HG03520 (cell line): ENCODE data around the gene PRIMPOL.
"Not testable (repeated sequence)": the region's sequence is repeated elsewhere in the genome, so short reads cannot be mapped to it uniquely, and the experiment has no call there.

Source experiments
- ATAC-seq: cut with Tn5 transposase; IDR thresholded peaks from one replicate; pipeline ENCODE4 v1.9.1; 2021; ENCODE audit warnings: mild to moderate bottlenecking, moderate library complexity; ENCODE audit not compliant: unreplicated experiment

PRIMPOL gene

DNA sequence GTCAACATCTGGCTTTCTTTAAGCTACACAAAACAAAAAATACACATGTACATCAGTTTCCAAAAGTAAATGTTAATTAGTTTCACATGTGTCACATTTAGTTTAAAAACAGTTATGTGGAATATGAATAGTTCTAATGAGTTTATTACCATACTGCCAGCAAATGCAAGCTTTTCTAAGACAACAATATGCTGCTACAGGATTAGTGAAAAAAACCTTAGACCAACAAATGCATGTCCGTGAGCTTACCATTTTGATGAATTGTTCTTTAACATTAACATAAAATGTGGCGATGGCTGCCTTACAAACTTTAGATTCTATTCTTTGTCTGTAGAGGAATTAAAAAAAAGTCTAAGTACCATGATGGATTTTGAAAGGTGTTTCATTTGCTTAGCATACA is 52.6 kb downstream of the PRIMPOL start:
- no peak for ATAC-seq

DNA sequence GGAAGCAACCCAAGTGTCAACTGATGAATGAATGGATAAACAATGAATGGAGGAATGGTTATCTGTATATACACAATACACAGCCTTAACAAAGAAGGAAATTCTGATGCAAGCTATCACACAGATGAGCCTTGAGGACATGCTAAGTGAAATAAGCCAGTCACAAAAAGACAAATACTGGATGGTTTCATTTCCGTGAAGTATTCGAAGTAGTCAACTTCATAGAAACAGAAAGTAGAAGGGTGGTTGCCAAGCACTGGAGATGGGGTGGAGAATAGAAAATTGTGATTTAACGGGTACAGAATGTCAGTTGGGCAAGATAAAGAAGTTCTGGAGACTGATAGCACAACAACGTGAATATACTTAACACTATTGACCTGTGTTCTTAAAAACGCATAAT is 56.2 kb downstream of the PRIMPOL start:
- peak; percentile 72 for ATAC-seq

DNA sequence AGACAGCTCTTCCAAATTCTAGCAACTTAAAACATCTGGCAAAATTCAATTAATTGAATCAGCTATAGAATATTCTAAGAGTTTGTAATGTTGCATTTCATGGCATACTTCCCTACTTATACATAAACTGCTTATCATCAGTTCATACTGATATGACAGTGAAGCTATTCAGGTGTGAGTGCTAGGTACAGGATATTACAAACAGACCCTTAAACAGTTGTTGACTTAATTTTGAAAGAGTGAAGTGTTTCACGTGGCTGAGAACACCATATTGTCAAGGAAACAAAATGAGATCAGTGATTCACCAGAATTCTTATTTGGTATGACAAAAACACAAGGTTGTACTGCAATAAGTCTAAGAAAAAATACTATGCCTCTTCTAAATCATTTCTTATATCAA is 56.9 kb downstream of the PRIMPOL start:
- no peak for ATAC-seq

DNA sequence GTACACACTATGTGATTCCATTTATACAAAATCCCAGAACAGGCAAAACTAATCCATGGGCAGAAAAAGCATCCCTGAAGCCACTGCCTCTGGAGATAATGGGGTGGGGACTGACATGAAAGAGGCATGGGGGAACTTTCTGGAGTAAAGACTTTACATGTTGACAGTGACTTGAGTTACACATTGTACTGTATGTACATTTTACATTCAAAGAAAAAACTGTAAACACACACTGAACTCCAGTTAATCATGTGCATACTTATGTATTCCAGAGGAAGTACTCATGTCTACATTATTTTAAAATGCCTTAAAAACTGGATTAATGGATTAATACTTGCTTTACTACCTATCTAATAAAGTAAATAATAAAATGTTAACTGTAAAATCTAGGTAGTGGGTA is 62.8 kb downstream of the PRIMPOL start:
- no peak for ATAC-seq

DNA sequence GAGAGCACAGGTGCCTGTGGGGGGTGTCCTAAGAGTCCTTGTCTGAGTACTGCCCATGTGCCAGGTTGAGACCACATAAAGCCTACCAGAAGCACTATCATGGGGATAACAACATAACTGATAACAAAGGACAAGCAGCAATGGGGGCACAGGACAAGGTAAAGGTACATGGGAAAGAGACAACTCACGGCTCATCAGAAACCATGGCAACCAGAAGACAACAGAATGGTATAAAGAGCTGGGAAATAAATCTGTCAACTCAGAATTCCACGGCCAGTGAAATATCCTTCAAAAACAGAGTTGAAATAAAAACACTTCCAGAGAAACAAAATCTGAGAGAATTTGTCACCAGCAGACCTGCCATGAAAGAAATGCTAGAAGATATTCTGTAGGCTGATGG is 64.3 kb downstream of the PRIMPOL start:
- ATAC-seq: no peak

DNA sequence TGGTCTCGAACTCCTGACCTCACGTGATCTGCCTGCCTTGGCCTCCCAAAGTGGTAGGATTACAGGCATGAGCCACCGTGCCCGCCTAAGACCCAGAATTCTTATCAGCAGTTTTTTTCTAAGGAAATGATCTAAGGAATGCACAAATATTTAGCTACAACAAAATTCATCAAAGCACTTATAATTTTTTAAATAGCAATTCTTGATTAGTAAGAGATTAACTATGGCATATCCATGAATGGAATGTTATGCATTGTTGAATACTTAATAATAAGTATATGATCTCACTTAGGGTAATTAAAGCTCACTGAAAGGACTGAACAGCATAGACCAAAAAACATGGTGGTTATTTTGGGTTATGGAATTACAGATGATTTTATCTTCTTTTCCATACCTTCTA is 66.0 kb downstream of the PRIMPOL start:
- no peak for ATAC-seq

DNA sequence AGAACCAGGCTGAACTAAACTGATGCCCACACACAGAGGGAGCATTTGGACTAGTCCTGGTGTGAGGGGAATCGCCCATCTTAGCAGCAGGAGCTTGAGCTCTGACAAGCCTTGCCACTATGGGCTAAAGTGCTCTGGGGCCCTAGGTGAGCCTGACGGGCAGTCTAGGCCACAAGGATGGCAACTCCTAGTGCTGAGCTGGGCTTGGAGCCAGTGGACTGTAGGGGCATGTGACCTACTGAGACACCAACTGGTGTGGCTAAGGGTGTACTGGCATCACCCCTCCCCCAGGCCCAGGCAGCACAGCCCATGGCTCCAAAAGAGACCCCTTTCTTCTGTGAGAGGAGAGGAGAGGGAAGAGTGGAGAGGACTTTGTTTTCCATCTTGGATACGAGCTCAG is 69.9 kb downstream of the PRIMPOL start:
- ATAC-seq: no peak

DNA sequence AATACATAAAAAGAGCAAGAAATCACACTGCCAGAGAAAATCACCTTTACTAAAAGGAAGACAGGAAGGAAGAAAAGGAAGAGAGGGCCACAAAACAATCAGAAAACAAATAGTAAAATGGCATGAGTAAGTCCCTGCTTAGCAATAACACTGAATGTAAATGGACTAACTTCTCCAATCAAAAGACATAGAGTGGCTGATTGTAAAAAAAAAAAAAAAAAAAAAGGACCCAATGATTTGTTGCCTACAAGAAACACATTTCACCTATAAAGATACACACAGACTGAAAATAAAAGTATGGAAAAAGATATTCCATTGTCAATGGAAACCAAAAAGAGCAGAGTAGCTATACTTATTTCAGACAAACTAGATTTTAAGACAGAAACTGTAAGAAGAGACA is 71.7 kb downstream of the PRIMPOL start:
- no peak for ATAC-seq

DNA sequence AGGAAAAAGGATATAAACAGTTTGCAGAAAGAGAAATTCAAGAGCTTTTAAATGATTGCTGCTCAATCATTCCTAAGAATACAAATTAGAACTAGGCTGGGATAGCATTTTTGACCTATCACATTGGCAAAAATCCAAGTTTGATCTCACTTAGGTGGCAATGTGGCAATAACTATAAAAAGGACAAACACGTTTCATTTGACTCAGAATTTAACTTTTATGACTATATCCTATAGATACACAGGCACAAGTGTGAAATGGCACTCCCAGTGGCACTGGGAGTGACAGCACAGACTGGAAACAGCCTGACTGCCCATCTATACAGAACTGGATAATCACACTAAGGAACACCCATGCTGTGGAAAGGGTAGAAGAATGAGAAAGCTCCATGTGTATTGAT is 73.3 kb downstream of the PRIMPOL start:
- ATAC-seq: no peak

DNA sequence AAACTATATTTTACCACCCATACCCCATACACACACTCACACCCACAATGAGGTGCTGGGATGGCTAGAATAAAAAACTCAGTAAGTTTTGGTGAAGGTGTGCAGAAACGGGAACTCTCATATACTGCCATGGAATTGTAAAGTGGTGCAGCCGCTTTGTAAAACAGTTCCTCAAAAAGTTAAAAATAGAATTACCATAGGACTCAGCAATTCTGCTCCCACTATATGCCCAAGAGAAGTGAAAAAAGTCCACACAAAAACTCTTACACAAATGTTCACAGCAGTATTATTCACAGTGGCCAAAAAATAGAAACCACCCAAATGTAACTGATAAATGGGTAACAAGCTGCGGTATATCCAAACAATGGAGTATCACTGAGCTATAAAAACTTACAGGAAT is 77.9 kb downstream of the PRIMPOL start:
- no peak for ATAC-seq

DNA sequence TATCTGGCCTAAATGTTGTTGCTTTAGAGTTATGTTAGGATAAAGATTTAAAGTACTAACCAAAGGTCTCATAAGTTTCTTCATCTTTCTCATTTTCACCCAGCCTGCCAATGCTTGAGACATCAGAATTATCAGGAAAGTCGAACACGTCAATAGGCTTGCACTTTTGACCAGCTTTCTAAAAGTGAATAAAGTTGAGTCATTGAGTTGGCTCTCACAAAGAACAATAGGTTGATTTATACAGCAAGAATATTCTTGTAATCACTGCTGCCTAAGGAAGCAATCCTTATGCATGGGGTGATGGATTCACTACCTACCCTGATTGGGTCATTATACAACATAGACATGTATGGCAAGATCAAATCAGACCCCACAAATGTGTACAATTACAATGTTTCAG is 79.3 kb downstream of the PRIMPOL start:
- no peak for ATAC-seq

DNA sequence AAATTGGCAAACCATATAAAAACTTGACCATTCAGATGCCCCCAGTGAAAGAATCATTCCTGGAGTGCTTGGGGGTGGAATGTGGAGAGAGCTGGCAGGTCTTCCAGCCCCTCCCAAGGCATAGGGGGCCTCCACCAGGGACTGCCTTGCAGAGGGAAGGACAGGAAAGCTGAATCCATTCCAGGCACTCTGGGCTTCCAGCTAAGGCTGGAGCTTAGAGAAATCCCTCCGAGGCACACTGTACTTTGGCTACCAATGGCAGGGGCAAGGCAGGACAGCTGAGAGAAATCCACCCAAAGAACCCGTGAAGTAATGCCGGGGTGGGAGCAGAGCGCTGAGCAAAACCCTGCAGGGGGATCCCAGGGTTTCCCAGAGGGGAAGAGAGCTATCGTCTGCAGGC is 80.4 kb downstream of the PRIMPOL start:
- ATAC-seq: no peak

DNA sequence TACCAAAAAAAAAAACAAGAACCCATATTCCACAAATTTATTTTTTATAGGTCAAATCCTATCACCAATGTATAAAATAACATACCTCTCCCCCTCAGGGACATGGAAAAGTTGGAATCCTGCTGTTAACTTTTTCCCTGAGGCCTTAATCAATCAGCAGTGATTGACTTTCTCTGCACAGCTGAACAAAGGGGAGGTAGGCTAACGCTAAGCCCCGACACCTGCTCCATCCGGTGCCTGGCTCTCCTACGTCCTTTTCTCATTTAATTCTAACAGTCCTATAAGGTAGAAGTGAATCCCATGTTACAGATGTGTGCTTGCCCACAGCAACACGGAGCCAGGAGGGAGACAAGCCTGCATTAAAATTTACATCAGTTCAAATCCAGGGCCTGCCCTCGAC is 81.5 kb downstream of the PRIMPOL start:
- ATAC-seq: no peak

DNA sequence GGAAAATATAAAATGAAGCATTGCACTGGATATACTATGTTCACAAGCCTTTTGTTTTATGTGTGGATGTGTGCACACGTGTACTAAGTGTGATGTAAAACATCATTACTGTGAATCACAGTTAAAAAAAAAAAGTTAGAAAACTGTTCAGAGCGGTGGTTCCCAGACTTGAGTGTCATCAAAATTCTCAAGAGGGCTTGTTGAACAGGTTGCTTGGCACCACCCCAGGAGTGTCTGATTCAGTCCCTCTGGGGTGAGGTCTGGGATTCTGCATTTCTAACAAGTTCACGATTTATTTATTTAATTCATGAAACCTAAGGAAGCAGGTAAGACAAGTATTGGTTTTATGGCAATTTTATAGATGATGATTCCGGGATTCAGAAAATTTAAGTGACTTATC is 82.6 kb downstream of the PRIMPOL start:
- no peak for ATAC-seq

DNA sequence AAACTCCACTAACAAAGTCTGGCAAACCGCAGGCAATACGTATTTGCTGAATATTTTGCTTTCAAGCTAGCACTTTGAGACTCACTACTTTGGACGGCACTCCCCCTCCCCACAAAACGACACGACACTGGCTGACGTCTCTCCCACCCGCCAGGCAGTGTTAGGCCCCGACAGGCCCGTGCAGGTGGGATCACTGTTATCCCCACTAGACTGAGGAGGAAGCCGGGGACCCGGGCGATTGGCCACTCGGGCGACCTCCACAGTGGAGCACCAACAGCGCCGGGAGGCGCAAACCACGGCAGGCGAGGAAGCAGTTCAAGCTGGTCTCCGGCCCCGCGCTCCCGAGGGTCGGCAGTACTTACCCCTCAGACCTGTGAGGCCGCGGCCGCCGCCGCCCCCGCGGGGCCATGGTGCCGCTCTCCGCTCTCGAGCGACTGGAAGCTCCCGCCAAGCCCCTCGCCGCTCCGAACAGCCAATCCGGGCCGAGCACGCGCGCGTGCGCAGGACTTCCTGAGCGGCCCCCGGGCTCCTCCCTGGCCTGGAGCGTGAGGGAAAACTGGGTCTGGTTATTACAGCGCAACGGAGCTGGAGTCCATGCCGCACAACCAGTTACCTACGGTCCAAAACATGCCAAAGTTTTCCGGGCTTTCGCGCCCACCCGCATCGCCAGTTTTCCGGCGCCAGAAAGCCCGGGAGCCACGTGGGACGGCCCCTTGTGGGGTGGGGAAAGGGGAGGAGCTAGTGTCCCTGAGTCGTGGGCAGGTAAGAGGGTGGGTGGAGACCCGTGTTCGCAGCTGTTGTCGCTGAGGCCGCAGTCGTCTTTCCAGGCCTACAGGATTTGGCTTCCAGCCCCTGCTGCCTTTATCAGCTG is 84.4 kb downstream of the PRIMPOL start, which contains the start of gene CENPU:
Gene CENPU (minus strand): TSS at position 443 of the 871 bp plus-strand sequence. CDS start 34 bp downstream, at position 409.
- ATAC-seq: peak; percentile 93

DNA sequence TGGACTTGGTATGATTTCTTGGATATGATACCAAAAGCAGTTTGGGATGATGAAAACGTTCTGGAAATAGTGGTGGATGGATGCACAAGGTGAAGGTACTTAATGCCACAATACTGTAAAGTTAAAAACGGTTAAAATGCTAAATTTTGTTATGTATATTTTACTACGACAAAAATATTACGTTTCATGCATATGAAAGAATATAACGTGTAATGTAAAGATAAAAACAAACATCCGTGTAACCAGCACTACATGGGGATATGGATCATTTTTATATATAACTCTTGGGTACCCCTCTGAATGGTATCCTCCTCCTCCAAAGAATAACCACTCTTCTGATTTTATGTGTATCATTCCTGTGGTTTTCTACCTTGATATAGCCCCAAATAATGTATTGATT is 85.2 kb downstream of the PRIMPOL start:
- no peak for ATAC-seq

DNA sequence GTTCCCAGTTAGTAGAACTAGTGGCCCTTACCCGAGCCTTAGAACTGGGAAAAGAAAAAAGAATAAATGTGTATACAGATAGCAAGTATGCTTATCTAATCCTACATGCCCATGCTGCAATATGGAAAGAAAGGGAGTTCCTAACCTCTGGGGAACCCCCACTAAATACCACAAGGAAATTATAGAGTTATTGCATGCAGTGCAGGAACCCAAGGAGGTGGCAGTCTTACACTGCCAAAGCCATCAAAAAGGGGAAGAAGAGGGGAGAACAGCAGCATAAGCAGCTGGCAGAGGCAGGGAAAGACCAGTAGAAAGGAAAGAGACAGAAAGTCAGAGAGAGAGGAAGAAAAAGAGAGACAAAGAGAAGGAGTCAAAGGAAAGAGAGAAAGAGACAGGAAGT is 90.0 kb downstream of the PRIMPOL start:
- ATAC-seq: not testable (repeated sequence)

DNA sequence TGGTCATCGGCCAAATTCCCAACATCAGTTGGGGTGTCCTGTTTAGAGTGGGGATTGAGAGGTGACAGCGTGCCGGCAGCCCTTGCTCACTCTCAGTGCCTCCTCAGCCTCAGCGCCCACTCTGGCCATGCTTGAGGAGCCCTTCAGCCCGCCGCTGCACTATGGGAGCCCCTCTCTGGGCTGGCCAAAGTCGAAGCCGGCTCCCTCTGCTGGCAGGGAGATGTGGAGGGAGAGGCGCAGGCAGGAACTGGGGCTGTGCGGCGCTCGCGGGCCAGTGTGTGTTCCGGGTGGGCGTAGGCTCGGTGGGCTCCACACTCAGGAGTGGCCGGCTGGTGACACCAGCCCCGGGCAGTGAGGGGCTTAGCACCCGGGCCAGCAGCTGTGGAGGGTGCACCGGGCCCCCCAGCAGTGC is 91.4 kb downstream of the PRIMPOL start:
- no peak for ATAC-seq

DNA sequence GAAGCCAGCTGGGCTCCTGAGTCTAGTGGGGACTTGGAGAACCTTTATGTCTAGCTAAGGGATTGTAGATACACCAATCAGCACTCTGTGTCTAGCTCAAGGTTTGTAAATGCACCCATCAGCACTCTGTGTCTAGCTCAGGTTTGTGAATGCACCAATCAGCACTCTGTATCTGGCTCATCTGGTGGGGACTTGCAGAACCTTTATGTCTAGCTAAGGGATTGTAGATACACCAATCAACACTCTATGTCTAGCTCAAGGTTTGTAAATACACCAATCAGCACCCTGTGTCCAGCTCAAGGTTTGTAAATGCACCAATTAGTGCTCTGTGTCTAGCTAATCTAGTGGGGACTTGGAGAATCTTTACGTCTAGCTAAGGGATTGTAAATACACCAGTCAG is 92.1 kb downstream of the PRIMPOL start:
- not testable (repeated sequence) for ATAC-seq

DNA sequence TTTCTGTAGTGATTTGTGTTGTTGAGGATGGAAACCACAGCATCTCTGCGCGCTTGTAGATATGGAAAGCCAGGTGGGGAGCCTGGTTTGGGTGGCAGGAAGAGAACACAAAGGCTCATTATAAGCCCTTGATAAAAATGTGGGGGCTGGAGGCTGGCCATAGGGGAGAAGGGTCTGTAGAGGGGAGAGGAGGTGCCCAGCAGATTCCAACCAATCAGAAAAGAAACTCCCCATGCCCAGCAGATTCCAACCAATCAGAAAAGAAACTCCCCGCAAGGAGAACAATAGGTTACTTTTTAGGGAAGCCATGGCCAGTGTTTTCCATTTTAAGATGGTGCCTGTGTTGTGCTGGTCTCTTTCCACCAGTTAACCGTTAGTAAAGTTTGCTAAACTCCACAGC is 94.1 kb downstream of the PRIMPOL start:
- ATAC-seq: no peak

DNA sequence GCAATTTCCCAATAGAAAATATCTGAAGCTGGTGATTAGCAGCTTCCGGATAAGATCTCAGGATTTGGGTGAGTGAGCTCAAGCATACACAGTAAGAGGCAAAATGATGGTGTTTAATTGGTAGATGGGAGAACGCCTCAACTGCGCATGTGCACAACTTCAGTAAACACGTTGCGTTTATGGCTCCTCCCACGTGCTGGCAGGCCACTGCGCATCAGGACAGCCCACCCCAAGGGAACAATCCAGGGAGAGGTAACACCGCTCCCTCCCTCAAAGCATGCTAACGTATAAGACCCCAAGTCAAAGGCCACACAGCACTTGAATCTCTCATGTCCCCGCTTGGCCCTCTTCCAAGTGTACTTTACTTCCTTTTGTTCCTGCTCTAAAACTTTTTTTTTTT is 94.7 kb downstream of the PRIMPOL start:
- ATAC-seq: no peak
